Choroid plexus epithelial cell (primary cell): Measurements from ENCODE around the gene ULBP2.
"Not testable (repeated sequence)": the region's sequence is repeated elsewhere in the genome, so short reads cannot be mapped to it uniquely, and the experiment has no call there.

Experiments
- DNase-seq: peaks from one replicate; pipeline ENCODE4 v3.0.0-alpha.2; 2010; ENCODE audit warnings: low read depth
- H3K4me3 ChIP-seq: 2 replicates; pipeline ENCODE4 v1.5.1; 2011; ENCODE audit warnings: low read depth, mild to moderate bottlenecking, control low read depth, low read length, moderate library complexity
- TF ChIP-seq, protein P1 (sequence below): conservative IDR thresholded peaks from 2 replicates; pipeline ENCODE4 v1.5.1; 2011; ENCODE audit warnings: low read depth, mild to moderate bottlenecking, control low read depth, inconsistent platforms, low read length, moderate library complexity

Gene ULBP2

DNA sequence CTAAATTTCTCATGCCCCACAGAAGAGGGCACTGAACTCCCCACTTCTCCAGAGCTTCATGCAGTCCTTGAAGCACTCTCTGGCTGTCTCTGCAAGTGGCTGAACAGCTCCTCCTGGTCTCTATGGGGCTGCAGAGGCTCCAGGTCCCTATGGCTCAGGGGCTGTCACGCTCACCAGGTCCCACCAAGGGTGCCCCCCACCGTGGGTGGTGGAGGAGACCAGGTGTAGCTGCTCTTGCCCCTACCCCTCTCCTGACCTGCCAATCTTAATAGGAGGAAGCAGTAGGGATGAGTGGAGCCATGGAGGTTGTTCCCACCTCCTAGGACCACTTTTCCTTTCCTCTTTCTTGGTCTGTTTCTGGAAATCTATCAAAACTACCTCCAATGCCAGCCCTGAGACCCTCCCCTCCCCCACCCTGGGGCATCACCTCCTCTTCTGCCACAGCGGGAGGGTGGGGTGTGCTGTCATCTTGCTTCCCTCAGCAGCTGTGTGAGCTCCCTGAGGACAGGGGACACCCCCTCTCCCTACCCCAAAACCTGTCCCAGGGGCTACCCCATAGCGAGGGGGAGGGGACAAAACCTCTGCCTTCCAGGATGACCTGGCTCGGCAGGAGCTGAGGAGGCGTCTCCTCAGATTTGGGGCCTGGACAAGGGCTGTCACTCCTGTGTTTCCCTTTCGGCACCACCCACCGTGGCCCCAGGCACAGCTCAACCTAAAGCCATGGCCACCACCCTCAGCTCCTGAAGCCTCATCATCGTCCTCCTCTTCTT is 31.9 kb upstream of the ULBP2 start:
- TF ChIP-seq, protein P1, sequence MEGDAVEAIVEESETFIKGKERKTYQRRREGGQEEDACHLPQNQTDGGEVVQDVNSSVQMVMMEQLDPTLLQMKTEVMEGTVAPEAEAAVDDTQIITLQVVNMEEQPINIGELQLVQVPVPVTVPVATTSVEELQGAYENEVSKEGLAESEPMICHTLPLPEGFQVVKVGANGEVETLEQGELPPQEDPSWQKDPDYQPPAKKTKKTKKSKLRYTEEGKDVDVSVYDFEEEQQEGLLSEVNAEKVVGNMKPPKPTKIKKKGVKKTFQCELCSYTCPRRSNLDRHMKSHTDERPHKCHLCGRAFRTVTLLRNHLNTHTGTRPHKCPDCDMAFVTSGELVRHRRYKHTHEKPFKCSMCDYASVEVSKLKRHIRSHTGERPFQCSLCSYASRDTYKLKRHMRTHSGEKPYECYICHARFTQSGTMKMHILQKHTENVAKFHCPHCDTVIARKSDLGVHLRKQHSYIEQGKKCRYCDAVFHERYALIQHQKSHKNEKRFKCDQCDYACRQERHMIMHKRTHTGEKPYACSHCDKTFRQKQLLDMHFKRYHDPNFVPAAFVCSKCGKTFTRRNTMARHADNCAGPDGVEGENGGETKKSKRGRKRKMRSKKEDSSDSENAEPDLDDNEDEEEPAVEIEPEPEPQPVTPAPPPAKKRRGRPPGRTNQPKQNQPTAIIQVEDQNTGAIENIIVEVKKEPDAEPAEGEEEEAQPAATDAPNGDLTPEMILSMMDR, result no peak
- DNase-seq, result no peak
- H3K4me3 ChIP-seq, result no peak overlapping the region

DNA sequence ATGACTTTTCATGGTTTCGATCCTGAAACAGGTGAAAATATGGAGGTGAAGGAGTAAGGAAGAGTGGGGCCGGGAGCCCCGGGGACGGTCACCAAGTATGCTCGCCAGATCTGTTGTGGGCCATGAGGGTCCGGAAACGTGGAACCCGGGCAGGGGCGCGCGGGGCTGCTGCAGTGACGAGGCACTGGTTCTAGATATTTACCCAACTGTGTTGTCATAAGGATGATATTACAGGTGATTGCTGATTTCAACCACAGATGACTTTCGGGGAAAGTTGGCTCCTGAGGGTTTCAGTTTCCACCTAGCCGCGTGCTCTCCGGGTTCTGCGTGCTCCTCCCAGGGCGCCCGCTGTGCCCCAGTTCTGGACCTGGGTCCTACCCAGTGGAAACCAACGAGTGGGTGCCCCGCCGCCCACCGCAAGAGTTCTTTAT is 31.1 kb upstream of the ULBP2 start:
- TF ChIP-seq, protein P1, result no peak
- H3K4me3 ChIP-seq, result no peak overlapping the region
- DNase-seq, result no peak

DNA sequence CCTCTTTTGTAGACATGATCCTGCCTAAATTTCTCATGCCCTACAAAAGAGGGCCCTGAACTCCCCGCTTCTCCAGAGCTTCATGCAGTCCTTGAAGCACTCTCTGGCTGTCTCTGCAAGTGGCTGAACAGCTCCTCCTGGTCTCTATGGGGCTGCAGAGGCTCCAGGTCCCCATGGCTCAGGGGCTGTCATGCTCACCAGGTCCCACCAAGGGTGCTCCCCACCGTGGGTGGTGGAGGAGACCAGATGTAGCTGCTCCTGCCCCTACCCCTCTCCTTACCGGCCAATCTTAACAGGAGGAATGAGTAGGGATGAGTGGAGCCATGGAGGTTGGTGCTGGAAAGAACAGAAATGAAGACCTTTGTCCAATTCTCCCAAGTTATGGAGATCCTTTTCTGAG is 29.1 kb upstream of the ULBP2 start:
- not testable (repeated sequence) for H3K4me3 ChIP-seq, DNase-seq

DNA sequence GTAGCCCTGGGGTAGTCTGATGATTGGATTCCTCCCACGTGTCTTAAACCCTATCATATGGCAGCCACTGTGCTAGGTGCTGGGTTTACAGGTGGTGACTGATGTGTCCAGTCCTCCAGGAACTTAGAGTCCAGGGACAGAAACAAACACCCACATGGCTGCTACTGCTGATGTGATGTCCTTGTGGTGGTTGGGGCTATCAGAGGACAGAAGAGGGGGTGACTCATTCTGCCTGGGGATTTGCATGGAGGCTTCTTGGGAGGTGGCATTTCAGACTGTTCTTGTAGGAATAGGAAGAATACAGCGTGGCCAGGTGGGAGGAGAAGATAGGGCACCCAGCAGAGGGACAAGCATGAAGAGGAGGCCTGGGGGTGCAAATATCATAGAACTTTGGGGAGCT is 28.7 kb upstream of the ULBP2 start:
- TF ChIP-seq, protein P1, result no peak
- DNase-seq, result no peak

DNA sequence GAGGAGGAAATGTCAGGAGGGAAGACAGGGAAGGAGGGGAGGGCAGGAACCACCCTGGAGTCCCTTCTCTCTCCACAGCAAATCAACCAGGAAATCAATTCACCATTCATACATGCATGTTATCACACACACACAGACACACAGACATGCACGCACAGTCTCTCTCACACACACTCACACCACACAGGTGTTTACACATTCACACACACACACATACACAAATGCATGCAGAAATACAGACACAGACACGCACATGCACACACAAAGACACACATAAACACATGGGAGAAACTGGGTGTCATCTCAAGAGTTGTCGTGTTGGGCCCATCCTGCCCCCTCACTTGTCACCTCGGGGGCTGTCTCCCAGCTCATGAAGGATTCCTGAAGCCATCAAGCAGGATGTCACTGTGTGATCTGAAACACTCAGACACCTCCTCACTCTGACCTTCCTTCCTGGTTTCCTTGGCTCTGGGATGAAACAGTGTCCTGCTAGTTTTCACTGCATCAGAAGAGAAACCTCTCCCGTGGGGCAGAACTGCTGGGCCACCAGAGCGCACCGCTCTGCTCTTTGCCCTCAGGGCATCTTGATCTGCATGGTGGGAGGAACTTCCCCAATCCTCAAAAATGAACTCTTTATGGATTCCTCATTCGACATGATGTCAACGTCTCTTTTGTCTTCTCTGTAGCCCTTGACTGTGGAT is 28.1 kb upstream of the ULBP2 start:
- H3K4me3 ChIP-seq, result no peak overlapping the region
- DNase-seq, result no peak
- TF ChIP-seq, protein P1, result no peak

More for the DNA sequence above, 28.7 kb upstream of the ULBP2 start:
- no peak overlapping the region for H3K4me3 ChIP-seq

DNA sequence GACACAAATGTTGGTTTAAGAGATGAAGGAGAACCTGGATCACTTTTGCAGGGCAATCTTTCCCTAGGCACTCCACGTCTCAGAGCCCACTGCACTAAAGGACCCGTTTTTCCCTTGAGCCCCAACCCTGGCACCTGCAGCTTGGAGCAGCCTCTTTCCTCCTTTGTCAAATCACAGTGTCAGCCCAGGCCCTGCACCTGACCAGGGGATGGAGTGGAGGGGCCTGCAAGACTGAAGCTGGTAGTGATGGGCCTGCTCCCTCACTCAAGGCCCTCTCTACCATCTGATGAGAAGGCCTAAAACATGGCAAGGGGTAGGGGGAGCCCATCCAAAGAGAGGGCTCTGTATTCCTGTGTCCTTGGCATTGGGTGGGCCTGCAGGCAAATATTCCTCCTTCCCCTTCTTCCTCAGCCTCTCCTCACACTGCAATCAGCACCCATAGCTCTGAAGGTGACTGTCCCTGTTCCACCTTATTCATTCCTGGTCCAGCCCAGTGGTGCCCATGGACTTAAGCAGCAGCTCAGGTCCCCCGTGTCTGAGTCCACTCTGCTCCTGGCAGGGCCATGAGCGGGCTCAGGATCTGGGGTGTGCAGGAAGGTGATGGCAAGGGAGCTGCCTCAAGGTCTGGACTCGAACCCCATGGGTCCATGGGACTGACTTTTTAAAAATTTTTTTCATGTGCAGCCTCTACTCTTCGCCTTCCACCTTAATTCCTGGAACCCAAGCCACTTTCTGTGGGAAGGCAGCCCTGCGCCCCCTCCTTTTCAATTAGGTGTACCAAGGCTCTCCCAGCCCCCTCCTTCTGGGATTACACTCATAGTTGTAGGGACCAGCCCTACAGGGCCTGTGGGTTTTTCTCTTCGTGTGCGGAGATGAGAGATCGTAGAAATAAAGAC is 25.6 kb upstream of the ULBP2 start:
- TF ChIP-seq, protein P1, result no peak
- H3K4me3 ChIP-seq, result no peak overlapping the region
- no peak for DNase-seq

DNA sequence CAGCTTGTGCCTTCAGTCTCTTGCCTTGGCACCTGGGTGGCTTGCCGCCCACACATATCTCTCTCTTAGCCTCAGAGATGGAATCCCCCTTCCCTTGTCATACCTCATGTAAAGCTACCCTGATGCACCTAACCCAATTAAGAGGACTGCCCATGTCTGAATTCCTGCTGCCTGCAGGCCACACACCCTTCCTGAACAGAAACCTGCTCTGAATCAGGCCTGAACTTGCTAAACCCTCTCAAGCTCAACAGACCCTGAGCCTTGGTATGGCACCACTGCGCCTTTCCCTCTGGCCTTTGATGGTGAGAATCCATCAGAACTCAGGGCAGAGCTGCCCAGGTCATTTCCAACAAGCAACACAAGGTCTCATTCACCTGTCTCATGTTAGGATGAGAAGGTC is 24.1 kb upstream of the ULBP2 start:
- TF ChIP-seq, protein P1, result no peak
- DNase-seq, result no peak
- no peak overlapping the region for H3K4me3 ChIP-seq
